NCI-H2107 treated with DMSO at 0.1 percent for 48 hours (cell line): ENCODE data around the gene ZNF521.

ENCODE experiments used
- DNase-seq: peaks from one replicate; lab custom pipeline; 2025; ENCODE audit not compliant: unreplicated experiment; lab: John Stamatoyannopoulos, UW

ZNF521 gene

GRCh38 chr18:25136416-25137196, 215.4 kb downstream of the ZNF521 start:
- DNase-seq = no peak

DNA sequence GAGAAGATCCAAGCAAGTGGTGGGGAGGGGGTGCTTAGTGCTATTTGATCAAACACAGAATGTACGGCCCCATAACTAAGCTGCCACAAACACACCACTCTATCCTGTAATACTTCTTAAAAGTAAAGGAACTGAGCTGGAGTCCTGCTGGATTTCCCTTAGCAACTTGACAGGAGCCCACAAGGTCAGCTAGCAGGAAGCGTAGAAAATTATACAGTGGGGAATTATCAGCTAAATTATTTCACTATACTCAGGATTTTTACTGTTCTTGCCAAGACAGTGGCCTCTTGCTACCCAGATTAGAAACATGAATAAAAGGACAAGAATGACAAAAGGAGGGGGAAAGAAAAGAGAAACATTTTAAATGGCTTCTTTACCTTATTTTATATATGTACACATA, 217.1 kb downstream of the ZNF521 start:
- no peak for DNase-seq

- DNase-seq = no peak
Observed at GRCh38 chr18:25133879-25134278, 218.1 kb downstream of the ZNF521 start.

GRCh38 chr18:25132786-25133496, 219.0 kb downstream of the ZNF521 start:
- no peak for DNase-seq

DNA sequence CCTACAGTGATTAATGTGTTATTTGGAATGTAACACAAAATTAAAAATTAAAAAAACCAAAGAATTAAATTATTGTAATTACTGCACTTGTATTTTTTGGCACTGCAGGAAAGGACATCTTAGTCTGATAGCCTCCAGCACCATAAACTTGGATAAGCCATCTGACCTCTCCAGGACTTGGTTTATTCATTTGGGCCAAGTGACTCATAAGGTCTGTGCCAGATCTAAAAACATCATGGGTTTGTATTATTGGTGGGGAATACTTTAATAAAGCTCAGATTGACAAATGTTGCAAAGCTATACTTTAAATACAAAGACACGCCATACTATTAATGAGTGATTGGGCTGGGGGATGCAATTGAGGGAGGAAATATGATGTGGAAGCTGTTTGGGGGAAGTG, 225.2 kb downstream of the ZNF521 start:
- DNase-seq = no peak

DNA sequence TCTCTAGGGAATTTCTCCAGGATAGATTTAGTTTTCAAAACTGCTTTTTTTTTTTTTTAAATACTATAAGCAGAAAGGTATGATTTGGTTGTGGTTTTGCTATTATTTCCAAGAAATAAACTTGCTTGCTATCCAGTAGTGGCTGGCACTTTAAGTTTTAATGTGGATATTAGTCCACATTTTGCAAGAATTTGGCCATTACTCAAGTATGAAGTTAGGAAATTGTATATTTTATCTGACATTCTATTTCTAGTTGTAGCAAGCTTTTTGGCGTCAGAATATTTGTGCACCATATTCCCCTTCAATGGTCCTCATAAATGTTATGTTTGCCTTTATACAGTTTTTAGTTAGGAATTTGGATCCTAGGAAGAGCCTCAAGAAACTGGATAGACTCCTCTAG, 226.3 kb downstream of the ZNF521 start:
- no peak for DNase-seq

DNA sequence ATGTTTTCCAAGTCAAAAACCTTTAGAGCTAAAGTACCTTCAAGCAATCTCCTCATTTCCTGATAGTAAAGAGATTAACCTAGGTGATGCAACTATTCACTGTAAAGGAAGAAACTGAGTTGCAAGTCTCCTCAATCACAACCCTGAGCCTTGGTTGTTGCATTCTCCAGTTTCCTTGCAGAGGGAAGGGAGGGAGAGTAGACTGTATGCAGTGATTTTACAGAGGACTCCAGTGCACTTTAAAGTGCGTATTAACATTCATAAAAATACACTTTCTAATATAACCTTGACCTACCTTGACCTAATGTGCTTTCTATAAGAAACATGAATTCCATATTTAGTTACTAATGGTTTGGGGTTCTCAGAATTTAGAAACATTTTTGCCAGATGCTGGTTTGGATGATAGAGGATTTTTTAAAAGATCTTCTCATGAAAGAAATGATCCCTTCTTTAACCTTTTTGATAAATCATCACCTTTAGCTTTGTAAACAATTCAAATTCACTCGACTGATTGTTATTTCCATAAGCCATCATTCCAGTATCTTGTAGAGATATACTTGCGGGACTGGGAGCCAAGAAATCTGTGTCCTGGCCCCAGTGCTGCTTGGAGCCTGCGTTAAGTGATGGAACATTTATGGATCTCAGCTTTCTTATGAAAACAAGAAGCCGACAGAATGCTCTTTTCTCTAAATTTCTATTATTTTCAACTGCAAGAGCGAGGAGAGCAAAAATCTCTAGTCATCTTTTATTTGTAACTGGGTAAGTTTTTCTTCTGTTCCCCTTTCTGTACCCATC, 228.3 kb downstream of the ZNF521 start:
- DNase-seq = no peak

- no peak for DNase-seq
Observed at GRCh38 chr18:25121442-25121841, 230.5 kb downstream of the ZNF521 start.

GRCh38 chr18:25113566-25113965, 238.4 kb downstream of the ZNF521 start:
- DNase-seq = no peak

- DNase-seq = no peak
Observed at GRCh38 chr18:25112821-25113434, 239.0 kb downstream of the ZNF521 start.

DNA sequence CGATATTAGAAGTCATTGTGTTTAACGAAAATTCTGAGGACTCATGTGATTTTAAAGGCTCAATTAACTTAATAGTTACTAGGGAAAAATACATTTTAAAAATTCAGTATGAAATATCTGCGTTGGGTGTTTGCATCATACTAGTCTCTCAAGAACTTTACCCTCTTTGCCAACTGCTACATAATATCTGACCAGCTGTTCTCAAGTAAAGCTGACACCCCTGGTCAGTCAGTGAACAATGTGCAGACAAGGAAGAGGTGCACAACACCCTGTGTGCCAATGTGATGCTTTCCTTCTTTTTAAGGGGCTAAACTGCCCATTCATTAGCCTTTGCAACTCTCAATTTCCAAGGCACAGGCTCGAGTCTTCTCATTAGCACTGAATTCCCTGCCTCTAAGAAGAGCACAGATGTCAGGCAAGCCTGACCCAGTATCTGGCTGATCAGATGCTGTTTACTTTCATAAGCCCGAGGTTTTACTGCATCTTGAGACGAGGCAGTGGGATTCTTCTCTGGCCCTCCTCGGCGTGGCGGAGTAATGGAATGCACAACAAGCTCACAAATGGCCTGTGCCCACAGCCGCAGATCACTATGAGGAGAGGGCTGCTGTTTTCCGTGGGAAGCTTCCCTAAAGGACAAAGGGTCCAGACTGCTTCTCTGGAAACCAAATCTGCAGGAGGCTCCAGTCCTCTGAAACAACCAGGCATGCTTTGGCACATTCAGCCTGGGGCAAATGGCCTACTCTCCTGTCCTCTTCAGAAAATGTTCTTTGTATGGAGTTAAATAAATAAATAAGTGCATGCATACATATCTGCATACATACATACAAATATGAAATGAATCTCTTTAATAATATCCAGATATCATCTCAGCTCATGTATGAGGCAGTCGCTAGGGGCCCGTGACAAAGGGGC, 240.3 kb downstream of the ZNF521 start:
- DNase-seq = no peak

DNA sequence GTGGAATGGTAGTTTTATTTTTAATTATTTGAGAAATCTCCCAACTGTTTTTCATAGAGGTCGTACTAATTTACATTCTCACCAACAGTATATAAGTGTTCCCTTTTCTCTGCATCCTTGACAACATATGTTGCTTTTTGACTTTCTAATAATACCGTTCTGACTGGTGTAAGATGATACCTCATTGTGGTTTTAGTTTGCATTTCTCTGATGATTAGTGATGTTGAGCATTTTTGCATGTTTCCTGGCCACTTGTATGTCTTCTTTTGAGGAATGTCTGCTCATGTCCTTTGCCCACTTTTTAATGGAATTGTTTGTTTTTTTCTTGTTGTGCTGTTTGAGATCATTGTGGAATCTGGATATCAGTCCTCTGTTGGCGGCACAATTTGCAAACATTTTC, 242.5 kb downstream of the ZNF521 start:
- DNase-seq = no peak

- no peak for DNase-seq
Observed at GRCh38 chr18:25103468-25104155, 248.4 kb downstream of the ZNF521 start.

- no peak for DNase-seq
Observed at GRCh38 chr18:25102662-25103061, 249.3 kb downstream of the ZNF521 start.

GRCh38 chr18:25100418-25100817, 251.5 kb downstream of the ZNF521 start:
- no peak for DNase-seq

GRCh38 chr18:25099895-25100294, 252.1 kb downstream of the ZNF521 start:
- DNase-seq = no peak

DNA sequence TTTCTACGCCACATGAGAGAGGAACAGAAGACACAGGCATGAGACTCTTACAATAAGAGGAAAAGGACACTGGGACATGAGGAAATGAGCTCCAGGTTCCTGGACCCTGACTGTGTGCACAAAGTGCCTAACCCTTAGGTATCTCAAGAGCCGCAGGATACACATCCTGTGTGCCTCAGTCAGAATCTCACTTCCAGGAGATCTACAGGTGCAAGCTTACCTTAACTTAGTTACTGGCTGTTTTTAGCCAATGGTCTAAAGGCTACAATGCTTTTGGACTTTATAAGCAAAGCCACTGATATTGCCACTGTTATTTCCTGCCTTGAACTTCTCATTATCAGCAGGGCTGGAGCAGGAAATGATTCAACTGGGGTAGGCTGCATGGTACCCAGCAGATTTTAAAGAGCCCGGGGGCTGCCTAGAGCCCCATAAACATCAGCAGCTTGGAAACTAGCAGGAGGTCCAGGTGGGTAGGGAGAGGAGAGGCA, 254.4 kb downstream of the ZNF521 start:
- no peak for DNase-seq

DNA sequence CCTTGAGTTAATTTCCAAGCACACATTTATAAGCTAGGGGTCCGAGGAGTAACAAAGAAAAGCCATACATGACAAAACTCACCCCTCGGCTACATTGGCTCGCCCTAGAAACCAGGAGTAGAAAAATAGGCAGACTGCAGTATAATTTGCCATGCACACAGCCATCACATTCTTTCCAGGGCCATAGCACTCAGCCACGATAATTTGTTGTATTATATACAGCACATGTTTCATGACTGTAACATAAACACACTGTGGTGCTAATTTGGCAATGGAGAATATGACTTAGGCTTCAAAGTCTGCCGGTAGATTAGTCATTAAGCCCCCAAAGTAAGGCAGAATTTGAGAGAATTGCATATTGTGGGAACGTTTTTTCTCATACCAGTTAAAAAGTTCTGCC, 254.9 kb downstream of the ZNF521 start:
- DNase-seq = no peak

GRCh38 chr18:25093141-25093540, 258.8 kb downstream of the ZNF521 start:
- DNase-seq = no peak

DNA sequence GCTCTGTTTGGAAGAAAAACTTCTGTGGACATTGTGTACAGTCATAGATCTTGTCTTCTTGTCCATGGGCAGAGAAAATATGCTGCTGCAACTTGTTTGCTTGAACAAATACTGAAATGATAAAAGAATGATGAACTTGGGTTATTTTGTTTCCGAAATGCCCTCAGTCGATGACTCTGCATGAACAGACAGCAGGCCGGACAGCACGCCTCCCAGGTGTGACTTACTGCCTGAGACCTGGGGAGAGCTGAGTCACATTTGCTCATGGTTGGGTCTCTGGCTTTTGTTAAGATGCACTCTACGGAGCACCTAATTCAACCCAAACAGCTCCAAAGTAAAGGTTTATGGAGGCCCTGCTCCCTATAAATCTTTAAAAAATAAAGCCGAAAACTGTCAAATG, 262.5 kb downstream of the ZNF521 start:
- no peak for DNase-seq
